AG09309 (cell line): ENCODE results near the gene MX2.
"Not testable (repeated sequence)": the region's sequence is repeated elsewhere in the genome, so short reads cannot be mapped to it uniquely, and the experiment has no call there.

Experiments used
- DNase-seq: peaks from one replicate; pipeline ENCODE4 v3.0.0-alpha.2; 2010; ENCODE audit warnings: low read depth
- H3K4me3 ChIP-seq: 2 replicates; pipeline ENCODE4 v1.5.1; 2011; ENCODE audit warnings: mild to moderate bottlenecking, low read depth, low read length, moderate library complexity; ENCODE audit not compliant: control insufficient read depth
- CTCF ChIP-seq: IDR thresholded peaks from 2 replicates; pipeline ENCODE4 v1.5.1; 2011; ENCODE audit warnings: mild to moderate bottlenecking, low read depth, low read length, inconsistent platforms; ENCODE audit not compliant: insufficient read depth, control insufficient read depth; ENCODE audit errors: missing control alignments

MX2 gene

GRCh38 chr21:41349619-41350390 lies 12.0 kb upstream of the MX2 start:
- DNase-seq: no peak
- TF ChIP-seq CTCF: no peak
- no peak overlapping the region for H3K4me3 ChIP-seq

- DNase-seq: no peak
- H3K4me3 ChIP-seq: no peak overlapping the region
- TF ChIP-seq CTCF: no peak
Measured at GRCh38 chr21:41350436-41351155, 11.2 kb upstream of the MX2 start.

- DNase-seq: no peak
- no peak overlapping the region for H3K4me3 ChIP-seq
- no peak for TF ChIP-seq CTCF
Measured at GRCh38 chr21:41357546-41357945, 4.3 kb upstream of the MX2 start.

DNA sequence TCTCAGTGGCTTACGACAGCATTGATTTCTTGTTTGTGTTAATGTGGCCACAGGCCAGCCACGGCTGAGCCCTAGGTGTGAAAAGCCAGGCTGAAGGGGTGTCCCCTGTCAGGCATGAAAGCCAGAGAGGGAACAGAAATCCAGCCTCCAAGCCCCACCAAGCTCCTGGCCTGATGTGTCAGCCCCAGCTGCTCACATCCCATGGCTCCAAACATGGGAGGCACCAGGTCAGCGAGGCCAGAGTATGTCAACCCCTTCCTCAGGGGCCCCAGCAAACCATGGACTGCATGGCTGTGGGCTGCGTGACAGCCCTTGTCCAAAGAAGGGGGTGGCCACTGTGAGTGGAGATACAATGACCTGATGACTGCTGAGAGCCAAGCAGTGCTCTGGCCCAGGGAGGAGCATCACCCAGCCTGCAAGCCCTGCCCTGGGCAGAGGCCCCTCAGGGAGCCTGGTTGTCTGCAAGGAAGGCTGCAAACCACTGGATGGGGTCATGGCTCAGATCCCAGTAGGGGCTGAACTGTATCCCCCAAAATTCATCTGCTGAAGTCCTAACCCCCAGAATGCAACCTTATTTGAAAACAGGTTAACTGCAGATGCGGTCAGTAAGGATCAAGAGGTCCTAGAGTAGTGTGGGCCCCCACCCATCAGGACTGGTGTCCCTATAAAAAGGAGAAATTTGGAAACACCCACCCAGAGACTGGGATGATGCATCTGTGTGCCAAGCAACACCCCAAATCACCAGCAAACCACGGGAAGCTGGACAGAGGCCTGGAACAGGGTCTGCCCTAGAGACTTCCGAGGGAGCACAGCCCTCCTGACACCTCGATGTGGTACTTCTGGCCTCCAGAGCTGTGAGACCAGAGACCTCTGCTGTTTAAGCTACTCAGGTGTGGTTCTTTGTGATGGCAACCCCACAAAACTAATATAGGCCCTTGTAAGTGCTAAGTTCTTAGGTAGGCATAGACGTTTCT lies 3.3 kb upstream of the MX2 start:
- no peak for DNase-seq
- no peak for TF ChIP-seq CTCF
- H3K4me3 ChIP-seq: no peak overlapping the region

DNA sequence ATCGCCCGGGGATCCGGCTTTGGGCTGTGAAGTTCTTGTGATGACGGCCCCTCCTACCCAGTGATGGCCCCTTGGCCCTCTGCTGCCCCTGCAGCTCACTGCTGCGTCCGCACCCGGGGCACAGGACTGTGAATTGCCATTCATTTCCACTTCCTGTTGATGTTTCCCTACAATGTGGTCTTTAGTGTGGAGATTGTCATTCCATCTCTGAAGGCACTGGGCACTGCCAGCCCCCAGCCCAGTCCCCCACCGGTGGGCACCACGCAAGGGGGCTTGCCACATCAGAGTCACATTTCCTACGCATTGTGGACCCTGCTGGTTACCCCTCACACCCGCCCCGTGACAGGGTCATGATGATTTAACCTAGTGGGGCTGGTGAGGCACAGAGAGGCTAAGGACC lies 2.5 kb upstream of the MX2 start:
- DNase-seq: no peak
- no peak overlapping the region for H3K4me3 ChIP-seq
- no peak for TF ChIP-seq CTCF

GRCh38 chr21:41359754-41360071 lies 2.1 kb upstream of the MX2 start:
- DNase-seq, H3K4me3 ChIP-seq: not testable (repeated sequence)
